Activated naive CD4-positive, alpha-beta T cell treated with anti-CD3 and anti-CD28 coated beads for 36 hours (primary cell): ENCODE results near the gene ADAR. TPM values are rescaled to one million over a fixed set of nuclear protein-coding genes. Genes with fewer than 3 reads are reported as not detected.

ENCODE experiments used
- CTCF ChIA-PET: fragments of 350-600 bp; sonication (Branson Sonifier 250); formaldehyde crosslinking; loops from one replicate; lab custom pipeline; 2021; ENCODE audit warnings: antibody characterized with exemption; lab: Charles Lee
- DNase-seq: peaks from one replicate; pipeline ENCODE4 v3.0.0-alpha.2; 2020
- H3K27ac Mint-ChIP-seq: one replicate; pipeline ENCODE4 v1.8.0; 2021; ENCODE audit warnings: mild to moderate bottlenecking, mixed read lengths
- H3K27me3 Mint-ChIP-seq: one replicate; pipeline ENCODE4 v1.8.0; 2021; ENCODE audit warnings: low read depth, mixed read lengths
- H3K36me3 Mint-ChIP-seq: one replicate; pipeline ENCODE4 v1.8.0; 2021; ENCODE audit warnings: low read depth, mixed read lengths
- H3K4me1 Mint-ChIP-seq: one replicate; pipeline ENCODE4 v1.8.0; 2021; ENCODE audit warnings: low read depth, mixed read lengths
- H3K4me3 Mint-ChIP-seq: one replicate; pipeline ENCODE4 v1.8.0; 2021; ENCODE audit warnings: mild to moderate bottlenecking, moderate library complexity, mixed read lengths
- H3K9me3 Mint-ChIP-seq: one replicate; pipeline ENCODE4 v1.8.0; 2021; ENCODE audit warnings: mixed read lengths
- intact Hi-C: fragments of 100-400 bp; cut with micrococcal nuclease; formaldehyde crosslinking; loops from one replicate; pipeline ENCODE4 v1.15.1; 2023
- total RNA-seq, 2 experiments: library from RNA; stranded (reverse); gene quantifications; one replicate each; pipeline ENCODE4 v1.2.3, GENCODE V29; 2021

Gene ADAR
- total RNA-seq, 2 experiments from 2014 or later, result 301 to 313 TPM

DNA sequence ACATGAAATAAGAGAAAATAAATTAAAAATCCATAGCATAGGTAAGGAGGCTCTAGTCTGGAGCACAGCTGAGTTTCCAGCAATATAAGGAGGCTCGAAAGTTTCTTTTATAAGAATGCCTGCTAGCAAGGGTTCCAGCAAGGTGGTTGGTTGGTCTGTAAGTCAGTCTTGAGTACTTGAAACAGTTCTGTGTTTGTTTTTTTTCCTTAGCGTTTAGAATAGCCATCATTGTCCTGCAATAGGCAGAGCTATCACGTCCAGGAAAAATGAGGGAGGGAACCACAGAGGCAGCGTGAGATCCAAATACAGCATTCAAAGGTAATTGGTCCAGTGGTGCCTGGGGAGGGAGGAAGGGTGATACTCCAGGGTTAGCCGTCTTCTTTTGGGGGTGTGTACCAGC is 57.9 kb downstream of the ADAR start:
- H3K4me3 Mint-ChIP-seq, result no peak overlapping the region
- intact Hi-C loops, result no loop called here
- H3K36me3 Mint-ChIP-seq, result peaks cover 38% of the 10 kb centered on the region
- no peak overlapping the region for H3K27ac Mint-ChIP-seq
- H3K4me1 Mint-ChIP-seq, result peaks cover 22% of the 10 kb centered on the region
- no peaks in the 10 kb centered on the region for H3K9me3 Mint-ChIP-seq
- no peaks in the 10 kb centered on the region for H3K27me3 Mint-ChIP-seq
- CTCF ChIA-PET, result interaction anchor here (0.6 to 3.4 kb wide), 2 partner anchors 11 to 70 kb away, joined by 3 to 26 read pairs; no protein-coding TSS in a partner anchor
- DNase-seq, result no peak

DNA sequence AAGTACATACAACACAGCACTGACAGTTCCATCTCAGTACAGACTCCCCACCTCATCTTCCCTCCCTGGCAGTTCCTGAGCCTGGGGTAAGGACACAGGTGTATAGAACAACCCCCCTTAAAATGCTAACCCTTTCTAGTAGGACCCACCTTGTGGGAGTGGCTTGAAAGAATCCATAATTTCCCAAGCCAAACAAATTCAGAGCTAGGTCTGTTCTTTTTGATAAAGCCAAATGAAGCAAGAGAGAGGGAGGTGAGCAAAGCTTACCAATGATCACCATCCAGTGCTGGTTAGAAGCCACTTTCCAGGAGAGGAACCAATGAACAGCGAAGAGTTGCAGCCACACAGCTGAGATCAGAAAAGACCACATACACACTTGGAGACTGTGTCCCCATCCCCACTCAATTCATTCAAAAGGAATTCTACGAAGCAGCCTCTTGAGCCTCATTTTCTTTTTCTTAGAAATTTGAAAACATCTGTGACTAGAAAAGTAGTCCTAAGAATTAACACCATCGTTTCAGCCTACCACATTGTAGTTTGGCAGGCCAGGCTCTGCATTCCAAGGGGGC is 58.7 kb downstream of the ADAR start:
- intact Hi-C loops, result loop anchor here (5.0 kb wide), 2 partner anchors 347 to 362 kb away; no protein-coding TSS in a partner anchor
- no peak overlapping the region for H3K4me3 Mint-ChIP-seq
- no peaks in the 10 kb centered on the region for H3K9me3 Mint-ChIP-seq
- H3K27ac Mint-ChIP-seq, result peak overlapping the region; percentile 5
- CTCF ChIA-PET, result interaction anchor here (0.9 to 3.4 kb wide), 3 partner anchors 8 to 69 kb away, joined by 3 to 26 read pairs (median 4); no protein-coding TSS in a partner anchor
- no peak for DNase-seq
- peaks cover 31% of the 10 kb centered on the region for H3K36me3 Mint-ChIP-seq
- no peaks in the 10 kb centered on the region for H3K27me3 Mint-ChIP-seq
- peaks cover 21% of the 10 kb centered on the region for H3K4me1 Mint-ChIP-seq

DNA sequence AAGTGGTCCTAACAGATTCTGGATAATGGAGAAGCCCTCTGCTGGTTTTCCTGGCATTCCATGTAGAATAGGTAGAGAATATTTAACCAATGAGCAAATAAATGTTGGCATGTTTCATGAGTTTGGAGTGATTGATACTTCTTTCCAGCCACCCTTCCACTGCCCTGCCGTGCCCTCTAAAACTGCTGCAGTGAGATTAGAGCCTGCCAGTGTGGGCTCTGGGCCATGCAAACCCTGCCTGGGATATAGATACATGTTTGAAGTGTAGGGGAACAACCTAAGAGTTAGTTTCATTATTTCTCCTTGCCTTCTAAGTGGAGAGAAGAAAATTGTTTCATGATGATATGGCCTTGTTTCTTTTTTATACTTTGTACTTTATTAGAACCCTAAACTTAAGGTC is 60.0 kb downstream of the ADAR start:
- peaks cover 23% of the 10 kb centered on the region for H3K36me3 Mint-ChIP-seq
- H3K27me3 Mint-ChIP-seq, result no peaks in the 10 kb centered on the region
- H3K9me3 Mint-ChIP-seq, result no peaks in the 10 kb centered on the region
- no peak for DNase-seq
- CTCF ChIA-PET, result interaction anchor here (1.6 to 3.4 kb wide), 2 partner anchors 12 to 68 kb away, joined by 4 to 26 read pairs; no protein-coding TSS in a partner anchor
- H3K4me1 Mint-ChIP-seq, result peaks cover 21% of the 10 kb centered on the region
- intact Hi-C loops, result loop anchor here (5.0 kb wide), 2 partner anchors 346 to 361 kb away; no protein-coding TSS in a partner anchor
- no peak overlapping the region for H3K27ac Mint-ChIP-seq
- H3K4me3 Mint-ChIP-seq, result no peak overlapping the region

DNA sequence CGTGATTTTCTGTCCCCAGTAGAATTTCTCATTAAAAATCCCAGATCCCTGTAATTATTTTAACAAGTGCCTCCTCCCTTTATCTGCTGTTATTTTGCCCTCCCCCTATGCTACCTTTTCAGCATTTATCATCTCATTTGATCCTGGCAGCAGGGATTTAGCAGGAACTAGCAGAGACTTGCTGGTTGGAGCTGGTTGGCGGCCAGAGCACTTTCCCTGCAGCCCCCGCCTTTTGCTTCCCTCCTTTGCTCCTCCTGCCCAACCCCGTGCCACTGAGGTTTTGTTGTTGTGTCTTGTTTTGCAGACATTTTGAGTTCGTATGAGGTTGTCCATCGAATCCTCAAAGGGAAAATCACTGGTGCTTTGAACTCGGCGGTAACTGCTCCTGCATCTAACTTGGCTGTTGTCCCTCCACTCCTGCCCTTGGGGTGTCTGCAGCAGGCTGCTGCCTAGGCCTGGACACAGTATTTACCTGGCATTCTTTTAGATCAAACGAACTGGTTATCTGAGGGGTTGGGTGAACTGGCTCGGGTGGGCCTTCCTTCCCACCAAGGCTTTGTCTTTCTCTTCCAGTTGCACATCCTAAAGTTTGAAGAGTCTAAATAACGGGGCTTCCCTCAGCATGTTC is 60.8 kb downstream of the ADAR start:
- CTCF ChIA-PET, result interaction anchor here (0.6 to 3.0 kb wide), 36 partner anchors 8 to 348 kb away, joined by 3 to 89 read pairs (median 4); no protein-coding TSS in a partner anchor
- no peak overlapping the region for H3K27ac Mint-ChIP-seq
- no peak for DNase-seq
- H3K4me3 Mint-ChIP-seq, result no peak overlapping the region
- intact Hi-C loops, result loop anchor here (2.0 to 5.0 kb wide), 3 partner anchors 194 to 360 kb away; no protein-coding TSS in a partner anchor
- H3K4me1 Mint-ChIP-seq, result peaks cover 21% of the 10 kb centered on the region
- H3K27me3 Mint-ChIP-seq, result no peaks in the 10 kb centered on the region
- peaks cover 20% of the 10 kb centered on the region for H3K36me3 Mint-ChIP-seq
- H3K9me3 Mint-ChIP-seq, result no peaks in the 10 kb centered on the region

DNA sequence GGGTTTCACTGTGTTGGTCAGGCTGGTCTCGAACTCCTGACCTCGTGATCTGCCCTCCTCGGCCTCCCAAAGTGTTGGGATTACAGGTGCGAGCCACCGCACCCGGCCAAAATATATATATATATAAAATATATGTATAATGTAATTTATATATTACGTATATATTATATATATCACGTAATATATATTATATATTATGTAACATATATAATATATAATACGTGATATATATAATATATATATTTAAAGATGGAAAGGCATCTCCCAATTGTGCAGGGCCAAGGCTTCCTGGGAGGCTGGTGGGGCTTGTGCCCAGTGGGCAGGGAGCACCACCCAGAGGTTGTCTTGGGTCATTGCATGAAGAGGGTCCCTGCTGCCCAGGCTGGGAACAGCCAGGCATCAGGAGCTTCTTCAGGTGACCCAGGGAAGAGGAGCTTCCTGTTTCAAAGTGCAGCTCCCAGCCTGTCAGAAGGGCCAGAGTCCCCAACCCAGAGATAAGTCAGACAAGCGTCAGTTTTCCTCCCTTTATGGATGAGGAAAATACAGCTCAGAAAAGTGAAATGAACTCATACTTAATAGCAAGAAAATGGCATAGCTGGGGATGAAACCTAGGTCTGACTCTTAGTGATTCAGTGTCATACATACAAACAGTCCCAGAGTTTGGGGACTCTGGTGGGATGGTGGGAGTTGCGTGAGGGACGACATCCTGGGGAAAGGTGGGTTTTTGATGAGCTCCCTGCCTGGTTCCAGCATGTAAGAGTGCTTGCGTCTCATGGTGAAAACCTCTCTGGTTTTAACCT is 61.5 kb downstream of the ADAR start:
- H3K4me3 Mint-ChIP-seq, result no peak overlapping the region
- intact Hi-C loops, result loop anchor here (1.0 to 5.0 kb wide), 5 partner anchors 67 to 359 kb away; partner anchors contain the start of gene IL6R
- no peaks in the 10 kb centered on the region for H3K9me3 Mint-ChIP-seq
- H3K4me1 Mint-ChIP-seq, result peaks cover 21% of the 10 kb centered on the region
- no peaks in the 10 kb centered on the region for H3K27me3 Mint-ChIP-seq
- H3K27ac Mint-ChIP-seq, result no peak overlapping the region
- CTCF ChIA-PET, result interaction anchor here (0.6 to 3.0 kb wide), 39 partner anchors 9 to 347 kb away, joined by 3 to 89 read pairs (median 4); partner anchors contain the start of gene ATP8B2
- peak; percentile 77 for DNase-seq
- H3K36me3 Mint-ChIP-seq, result peaks cover 16% of the 10 kb centered on the region

DNA sequence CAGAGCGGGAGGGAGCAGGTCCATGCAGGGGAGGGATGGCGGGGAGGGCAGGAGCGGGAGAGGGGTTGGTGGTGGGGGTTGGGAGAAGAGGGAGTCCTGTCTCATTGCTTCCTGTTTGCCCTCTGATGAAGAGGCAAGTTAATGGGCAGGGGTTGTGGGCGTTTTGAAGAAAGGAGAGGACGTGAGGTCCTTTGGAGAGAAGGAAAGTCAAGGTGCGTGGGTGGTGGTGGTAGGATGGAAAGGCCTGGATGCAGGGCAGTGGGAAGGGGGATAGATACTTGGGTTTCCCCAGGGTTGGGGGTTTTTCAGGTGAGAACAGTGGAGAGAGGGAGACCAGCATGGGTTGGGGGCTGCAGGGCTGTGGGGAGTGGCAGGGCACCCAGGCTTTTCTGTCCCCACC is 66.8 kb downstream of the ADAR start:
- no peak for DNase-seq
- Mint-ChIP-seq H3K9me3 (no peaks in the 10 kb centered on the region), H3K27me3 (no peaks in the 10 kb centered on the region), H3K27ac (no peak overlapping the region), H3K4me1 (no peaks in the 10 kb centered on the region), H3K4me3 (no peak overlapping the region), H3K36me3 (no peaks in the 10 kb centered on the region)
- CTCF ChIA-PET, result no interaction called here
- intact Hi-C loops, result no loop called here

DNA sequence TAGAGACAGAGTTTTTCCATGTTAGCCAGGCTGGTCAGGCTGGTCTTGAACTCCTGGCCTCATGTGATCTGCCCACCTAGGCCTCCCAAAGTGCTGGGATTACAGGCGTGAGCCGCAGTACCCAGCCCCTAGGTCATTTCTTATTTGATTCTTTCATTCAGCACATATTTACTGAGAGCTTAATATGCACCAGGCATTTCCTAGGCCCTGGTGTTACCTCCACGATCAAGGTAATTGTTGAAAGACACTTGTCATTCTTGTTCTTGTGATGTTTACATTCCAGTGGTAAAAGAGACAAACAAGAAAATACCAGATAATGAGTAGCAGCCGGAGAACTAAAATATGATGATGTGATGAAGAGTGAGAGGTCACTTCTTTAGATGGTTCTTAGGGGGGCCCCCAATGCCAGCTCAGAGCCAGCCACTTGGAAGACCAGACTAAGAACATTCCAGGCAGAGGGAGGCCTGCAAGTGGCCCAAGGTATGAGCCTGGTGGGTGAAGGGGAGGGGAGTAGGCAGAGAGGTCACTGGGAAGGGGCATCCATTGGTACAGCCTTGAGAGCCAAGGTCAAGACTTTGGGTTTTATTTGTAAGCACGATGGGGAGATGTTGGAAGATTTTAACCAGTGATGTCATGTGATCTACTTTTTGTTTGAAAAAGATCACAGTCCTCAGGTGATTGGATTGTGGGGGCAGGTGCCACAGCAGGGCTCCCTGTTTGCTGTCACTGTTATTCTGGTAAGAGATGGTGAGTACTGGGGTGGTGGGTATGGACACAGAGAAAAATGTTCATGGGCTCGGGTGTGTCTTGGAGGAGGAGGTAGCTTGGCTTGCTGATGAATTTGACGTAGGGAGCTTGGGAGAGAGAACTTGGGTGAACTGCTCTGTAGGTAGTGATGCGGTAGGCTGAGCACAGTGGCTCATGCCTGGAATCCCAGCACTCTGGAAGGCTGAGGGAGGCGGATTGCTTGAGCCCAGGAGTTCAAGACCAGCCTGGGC is 68.2 kb downstream of the ADAR start:
- Mint-ChIP-seq H3K27ac (no peak overlapping the region), H3K4me1 (no peaks in the 10 kb centered on the region), H3K9me3 (peaks cover 3% of the 10 kb centered on the region), H3K27me3 (no peaks in the 10 kb centered on the region), H3K36me3 (no peaks in the 10 kb centered on the region), H3K4me3 (no peak overlapping the region)
- intact Hi-C loops, result no loop called here
- CTCF ChIA-PET, result interaction anchor here (0.8 to 1.0 kb wide), 2 partner anchors 60 to 136 kb away, joined by 3 read pairs; no protein-coding TSS in a partner anchor
- no peak for DNase-seq

DNA sequence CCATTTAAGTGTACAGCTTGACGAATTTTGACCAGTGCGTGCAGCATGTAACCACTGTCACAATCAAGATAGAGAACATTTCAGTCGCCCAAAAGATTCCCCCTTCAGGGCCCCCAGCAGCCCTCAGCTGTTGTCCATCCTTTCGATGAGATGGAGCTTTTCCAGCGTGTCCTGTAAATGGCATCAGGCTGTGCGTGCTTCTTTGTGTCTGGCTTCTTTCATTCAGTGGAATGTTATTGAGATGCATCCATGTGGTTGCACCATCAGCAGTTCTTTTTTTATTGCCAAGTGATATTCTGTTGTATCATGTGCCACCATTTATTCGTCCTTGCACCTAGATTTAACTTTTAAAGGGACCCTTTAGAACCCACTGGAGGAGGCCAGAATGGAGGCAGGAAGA is 71.4 kb downstream of the ADAR start:
- no peak for DNase-seq
- no peaks in the 10 kb centered on the region for H3K4me1 Mint-ChIP-seq
- intact Hi-C loops, result no loop called here
- H3K27ac Mint-ChIP-seq, result no peak overlapping the region
- H3K4me3 Mint-ChIP-seq, result no peak overlapping the region
- no peaks in the 10 kb centered on the region for H3K27me3 Mint-ChIP-seq
- H3K9me3 Mint-ChIP-seq, result peaks cover 3% of the 10 kb centered on the region
- no peaks in the 10 kb centered on the region for H3K36me3 Mint-ChIP-seq
- CTCF ChIA-PET, result interaction anchor here (1.2 kb wide), 1 partner anchor 10 kb away, joined by 3 read pairs; no protein-coding TSS in a partner anchor

DNA sequence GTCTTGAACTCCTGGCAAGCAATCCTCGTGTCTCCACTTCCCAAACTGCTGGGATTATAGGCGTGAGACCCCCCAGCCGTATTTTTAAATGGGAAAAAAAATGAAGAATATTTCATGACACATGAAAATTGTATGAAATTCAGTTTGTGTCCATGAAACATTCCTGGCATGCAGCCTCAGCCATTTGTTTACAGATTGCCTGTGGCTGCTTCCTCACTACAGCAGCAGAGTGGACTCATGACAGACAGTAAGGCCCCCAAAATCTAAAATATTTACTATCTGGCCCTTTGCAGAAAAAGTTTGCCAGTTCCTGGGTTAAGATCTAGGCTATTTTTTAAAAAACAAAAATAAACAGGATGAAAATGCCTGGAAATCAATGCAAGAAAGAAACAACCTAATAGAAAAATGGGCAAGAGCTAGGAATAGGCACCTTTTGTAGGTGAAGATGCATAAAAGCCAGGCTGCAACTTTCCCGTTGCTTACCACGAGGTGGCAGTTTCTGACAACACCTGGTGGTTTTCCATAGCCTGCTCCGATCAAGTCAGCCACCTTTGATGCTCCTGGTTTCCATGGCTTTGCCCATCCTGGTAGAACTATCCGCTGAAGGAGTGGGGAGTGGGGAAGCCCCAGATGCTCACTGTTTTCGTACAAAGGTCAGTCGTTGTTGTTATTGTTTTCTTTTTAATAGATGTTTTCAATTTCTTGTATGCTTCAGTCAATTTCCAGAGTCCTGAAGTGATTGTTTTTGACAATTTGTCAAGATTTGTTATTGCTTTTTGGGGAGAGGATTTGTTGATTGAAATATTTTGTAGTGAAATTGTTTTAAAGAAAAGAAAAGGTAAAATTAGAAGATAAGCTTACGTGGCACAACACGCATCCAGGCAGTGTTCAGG is 73.8 kb downstream of the ADAR start:
- Mint-ChIP-seq H3K27ac (no peak overlapping the region), H3K9me3 (peaks cover 3% of the 10 kb centered on the region), H3K36me3 (no peaks in the 10 kb centered on the region), H3K4me3 (no peak overlapping the region), H3K27me3 (no peaks in the 10 kb centered on the region), H3K4me1 (no peaks in the 10 kb centered on the region)
- CTCF ChIA-PET, result interaction anchor here (1.4 kb wide), 1 partner anchor 12 kb away, joined by 3 read pairs; no protein-coding TSS in a partner anchor
- intact Hi-C loops, result no loop called here
- DNase-seq, result no peak
